Effector memory CD4-positive, alpha-beta T cell (primary cell): Measurements from ENCODE around the gene VARS2.
A peak's percentile ranks its signal among the peaks of the same experiment; 100 is the strongest.

ENCODE experiments used
- DNase-seq, 3 donors: peaks; one replicate each; pipeline ENCODE4 v3.0.0-alpha.2; 2020
- H3K27ac ChIP-seq: 2 replicates; pipeline ENCODE4 v1.7.0; 2013; ENCODE audit warnings: mild to moderate bottlenecking, low read length, moderate library complexity; ENCODE audit not compliant: insufficient read depth, poor library complexity, severe bottlenecking
- H3K27me3 ChIP-seq: replicated peaks from 2 replicates; pipeline ENCODE4 v1.7.0; 2013; ENCODE audit warnings: mild to moderate bottlenecking, low read length; ENCODE audit not compliant: insufficient read depth, control insufficient read depth, poor library complexity, severe bottlenecking
- H3K36me3 ChIP-seq: 2 replicates; pipeline ENCODE4 v1.7.0; 2013; ENCODE audit warnings: mild to moderate bottlenecking, low read length, moderate library complexity; ENCODE audit not compliant: control insufficient read depth, insufficient read depth
- H3K4me1 ChIP-seq: 2 replicates; pipeline ENCODE4 v1.7.0; 2013; ENCODE audit warnings: low read length, mild to moderate bottlenecking; ENCODE audit not compliant: control insufficient read depth, insufficient read depth, poor library complexity, severe bottlenecking
- H3K4me3 ChIP-seq: 2 replicates; pipeline ENCODE4 v1.7.0; 2013; ENCODE audit warnings: low read length, low read depth, mild to moderate bottlenecking; ENCODE audit not compliant: insufficient read depth, poor library complexity, severe bottlenecking
- H3K9me3 ChIP-seq: 2 replicates; pipeline ENCODE4 v1.7.0; 2013; ENCODE audit warnings: mild to moderate bottlenecking, low read length, moderate library complexity; ENCODE audit not compliant: control insufficient read depth

VARS2 gene

GRCh38 chr6:30940361-30940986, 26.4 kb downstream of the VARS2 start, which contains the start of gene MUCL3:
TSS of gene MUCL3 (plus strand) at chr6:30940973. CDS start at chr6:30941000, 27 bp downstream.
- Histone ChIP-seq H3K4me3 (no peak within 1 kb of the TSS), H3K27me3 (peaks cover 14% of the 10 kb centered on the region)

GRCh38 chr6:30942338-30943060, 28.5 kb downstream of the VARS2 start:
- H3K27me3 ChIP-seq = peaks cover 14% of the 10 kb centered on the region
- H3K27ac ChIP-seq = no peak overlapping the region
- H3K9me3 ChIP-seq = no peaks in the 10 kb centered on the region
- no peak overlapping the region for H3K4me3 ChIP-seq
- no peak for DNase-seq
- no peaks in the 10 kb centered on the region for H3K4me1 ChIP-seq
- H3K36me3 ChIP-seq = no peaks in the 10 kb centered on the region

More at GRCh38 chr6:30940361-30940986, 26.4 kb downstream of the VARS2 start, which contains the start of gene MUCL3:
- H3K36me3 ChIP-seq = no peaks in the 10 kb centered on the region
- no peak within 1 kb of the TSS for H3K27ac ChIP-seq
- DNase-seq = no peak
- no peaks in the 10 kb centered on the region for H3K4me1 ChIP-seq
- no peaks in the 10 kb centered on the region for H3K9me3 ChIP-seq

GRCh38 chr6:30944051-30944450, 30.0 kb downstream of the VARS2 start:
- H3K27ac ChIP-seq = no peak overlapping the region
- H3K27me3 ChIP-seq = peaks cover 14% of the 10 kb centered on the region
- no peak overlapping the region for H3K4me3 ChIP-seq
- no peaks in the 10 kb centered on the region for H3K9me3 ChIP-seq
- H3K36me3 ChIP-seq = no peaks in the 10 kb centered on the region
- DNase-seq = no peak
- no peaks in the 10 kb centered on the region for H3K4me1 ChIP-seq

DNA sequence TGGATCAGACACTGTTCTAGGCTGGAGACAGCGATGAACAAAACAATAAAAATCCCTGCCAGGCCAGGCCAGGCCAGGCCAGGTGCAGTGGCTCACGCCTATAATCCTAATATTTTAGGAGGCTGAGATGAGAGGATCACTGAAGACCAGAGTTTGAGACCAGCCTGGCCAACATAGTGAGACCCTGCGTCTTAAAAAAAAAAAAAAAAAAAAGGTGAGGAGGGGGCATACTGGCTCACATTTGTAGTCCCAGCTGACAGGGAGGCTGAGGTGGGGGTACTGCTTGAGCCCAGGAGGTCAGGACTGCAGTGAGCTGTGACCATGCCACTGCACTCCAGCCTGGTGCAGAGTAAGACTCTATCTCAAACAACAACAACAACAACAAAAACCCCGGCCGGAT, 31.2 kb downstream of the VARS2 start:
- H3K4me1 ChIP-seq = no peaks in the 10 kb centered on the region
- no peaks in the 10 kb centered on the region for H3K9me3 ChIP-seq
- no peak overlapping the region for H3K4me3 ChIP-seq
- DNase-seq = no peak
- peaks cover 14% of the 10 kb centered on the region for H3K27me3 ChIP-seq
- H3K27ac ChIP-seq = no peak overlapping the region
- no peaks in the 10 kb centered on the region for H3K36me3 ChIP-seq

DNA sequence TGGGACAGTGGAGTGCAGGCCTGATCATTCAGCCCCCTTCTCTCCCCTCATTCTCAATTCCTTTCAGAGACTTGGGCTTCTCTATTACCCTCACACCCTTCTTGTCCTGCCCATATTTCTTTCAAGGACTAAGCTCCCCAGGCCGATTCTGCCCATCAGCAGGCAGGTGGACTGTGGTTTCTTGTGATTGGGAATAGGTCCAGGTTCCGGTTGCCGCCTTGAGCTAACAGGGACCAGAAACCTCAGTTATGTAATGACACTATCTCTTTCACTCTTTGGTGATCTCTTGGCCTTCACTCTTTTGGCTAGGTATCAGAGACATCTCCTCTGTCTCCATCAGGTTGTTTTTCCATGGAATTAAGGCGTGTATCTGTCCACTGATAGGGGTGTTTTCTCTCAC, 33.2 kb downstream of the VARS2 start:
- Histone ChIP-seq H3K9me3 (no peaks in the 10 kb centered on the region), H3K4me1 (no peaks in the 10 kb centered on the region), H3K36me3 (no peaks in the 10 kb centered on the region), H3K27ac (no peak overlapping the region), H3K27me3 (peaks cover 8% of the 10 kb centered on the region), H3K4me3 (no peak overlapping the region)
- DNase-seq = no peak

DNA sequence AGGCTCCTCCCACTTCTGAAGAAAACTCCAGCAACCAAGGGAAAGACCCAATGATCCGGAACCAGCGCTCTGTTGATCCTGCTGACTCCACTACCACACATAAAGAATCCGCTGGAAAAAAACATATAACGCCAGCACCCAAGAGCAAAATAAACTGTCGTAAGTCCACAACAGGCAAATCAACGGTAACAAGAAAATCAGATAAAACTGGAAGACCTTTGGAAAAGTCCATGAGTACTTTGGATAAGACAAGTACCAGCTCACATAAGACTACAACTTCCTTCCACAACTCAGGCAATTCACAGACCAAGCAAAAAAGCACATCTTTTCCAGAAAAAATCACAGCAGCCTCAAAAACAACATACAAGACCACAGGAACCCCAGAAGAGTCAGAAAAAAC, 34.8 kb downstream of the VARS2 start:
- Histone ChIP-seq H3K4me3 (no peak overlapping the region), H3K27ac (no peak overlapping the region), H3K4me1 (no peaks in the 10 kb centered on the region), H3K9me3 (no peaks in the 10 kb centered on the region), H3K27me3 (peaks cover under 1% of the 10 kb centered on the region), H3K36me3 (no peaks in the 10 kb centered on the region)
- no peak for DNase-seq

DNA sequence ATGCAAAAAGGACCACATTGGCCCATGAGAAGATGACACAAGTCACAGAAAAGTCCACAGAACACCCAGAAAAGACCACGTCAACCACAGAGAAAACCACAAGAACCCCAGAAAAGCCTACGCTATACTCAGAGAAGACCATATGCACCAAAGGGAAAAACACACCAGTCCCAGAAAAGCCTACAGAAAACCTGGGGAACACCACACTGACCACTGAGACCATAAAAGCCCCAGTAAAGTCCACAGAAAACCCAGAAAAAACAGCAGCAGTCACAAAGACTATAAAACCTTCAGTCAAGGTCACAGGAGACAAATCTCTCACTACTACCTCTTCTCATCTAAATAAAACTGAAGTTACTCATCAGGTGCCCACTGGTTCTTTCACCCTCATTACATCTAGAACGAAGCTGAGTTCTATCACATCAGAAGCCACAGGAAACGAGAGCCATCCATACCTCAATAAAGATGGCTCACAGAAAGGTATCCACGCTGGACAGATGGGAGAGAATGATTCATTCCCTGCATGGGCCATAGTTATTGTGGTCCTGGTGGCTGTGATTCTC, 38.0 kb downstream of the VARS2 start:
- DNase-seq = no peak
- no peaks in the 10 kb centered on the region for H3K27me3 ChIP-seq
- H3K4me1 ChIP-seq = peaks cover 9% of the 10 kb centered on the region
- H3K36me3 ChIP-seq = no peaks in the 10 kb centered on the region
- no peak overlapping the region for H3K27ac ChIP-seq
- H3K9me3 ChIP-seq = no peaks in the 10 kb centered on the region
- H3K4me3 ChIP-seq = no peak overlapping the region

DNA sequence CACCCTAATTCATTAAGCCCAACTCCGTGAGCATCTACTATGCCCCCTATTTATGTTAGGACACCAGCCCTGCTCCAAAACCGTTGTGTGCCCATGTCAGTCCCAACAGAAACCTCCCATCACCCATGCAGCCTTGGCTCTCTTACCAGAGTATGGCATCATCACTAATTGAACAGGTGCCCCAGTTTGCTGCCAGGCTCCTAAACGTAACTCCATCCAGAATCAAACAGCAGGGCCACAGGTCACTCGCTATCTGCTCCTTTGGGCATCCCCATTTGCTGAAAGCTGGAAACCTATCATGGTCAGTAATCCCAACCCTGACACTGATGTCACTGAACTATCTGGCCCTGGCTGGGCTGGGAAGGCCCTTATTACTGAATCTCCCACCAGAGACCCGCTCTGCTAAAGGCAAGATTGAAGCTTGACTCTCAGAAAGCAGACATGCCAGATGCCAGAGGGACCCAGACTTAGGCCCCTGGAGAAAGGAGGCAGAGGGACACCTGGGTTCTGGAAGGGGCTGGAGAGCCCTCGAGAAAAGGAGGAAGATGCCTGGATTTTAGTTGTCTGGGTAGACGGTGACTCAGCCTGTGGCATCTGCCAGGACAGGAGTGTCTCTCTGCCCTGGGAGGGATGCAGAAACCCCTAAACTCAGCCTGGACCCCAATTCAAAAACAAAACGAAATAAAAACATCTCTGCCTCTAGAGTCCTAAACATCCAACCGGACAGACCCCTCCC, 40.8 kb downstream of the VARS2 start:
- peak overlapping the region; percentile 56 for H3K4me3 ChIP-seq
- H3K4me1 ChIP-seq = peaks cover 9% of the 10 kb centered on the region
- H3K36me3 ChIP-seq = no peaks in the 10 kb centered on the region
- H3K27ac ChIP-seq = peak overlapping the region; percentile 37
- no peaks in the 10 kb centered on the region for H3K27me3 ChIP-seq
- H3K9me3 ChIP-seq = no peaks in the 10 kb centered on the region
- no peak for DNase-seq

DNA sequence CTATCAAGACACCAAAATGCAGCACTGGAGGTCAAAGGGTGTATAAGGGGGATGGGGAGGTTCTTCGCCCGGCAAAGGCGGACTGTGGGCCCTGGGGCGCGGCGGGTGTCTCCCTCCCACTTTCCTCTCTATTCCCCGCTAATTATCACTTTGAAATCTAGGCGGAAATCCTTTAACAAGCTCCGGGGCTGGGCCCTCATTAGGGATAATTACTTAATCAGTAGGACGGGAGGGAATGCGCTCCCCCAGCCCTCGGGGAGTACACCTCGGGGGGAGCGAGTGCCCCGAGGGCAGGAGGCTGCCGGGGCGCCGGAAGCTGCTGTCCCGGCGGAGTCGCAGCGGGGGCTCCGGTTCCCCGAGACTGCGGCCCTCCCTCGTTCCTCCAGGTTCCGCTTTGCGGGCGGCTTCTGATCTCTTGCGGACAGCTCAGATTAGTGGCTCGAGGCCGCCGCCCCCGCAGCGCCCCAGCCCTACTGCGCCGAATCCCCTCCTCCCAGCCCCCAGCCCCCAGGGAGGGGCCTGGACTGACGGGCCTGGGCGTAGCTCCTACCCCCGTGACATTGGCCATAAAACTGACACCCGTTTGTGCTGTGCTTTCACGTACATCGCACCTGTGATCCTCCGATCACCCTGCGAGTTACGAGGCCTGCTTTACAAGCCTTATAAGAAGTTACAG, 41.5 kb downstream of the VARS2 start:
- H3K27me3 ChIP-seq = no peaks in the 10 kb centered on the region
- H3K27ac ChIP-seq = peak overlapping the region; percentile 37
- DNase-seq = peak; percentile 22 to 59 (median 56)

More for the DNA sequence above, 41.5 kb downstream of the VARS2 start:
- Histone ChIP-seq H3K4me1 (peaks cover 9% of the 10 kb centered on the region), H3K36me3 (no peaks in the 10 kb centered on the region), H3K9me3 (no peaks in the 10 kb centered on the region), H3K4me3 (peak overlapping the region; percentile 56)
